Measurements from ENCODE around the gene PRELID1. TPM values are rescaled to one million over a fixed set of nuclear protein-coding genes. Genes with fewer than 3 reads are reported as not detected.
A peak's percentile ranks its signal among the peaks of the same experiment; 100 is the strongest.

Gene PRELID1
- total and polyA plus RNA-seq, 10 of the 15 experiments (the other 5 are each of a cell fraction or from before 2014, with no cell fraction given), result 30.9 to 584 (median 254) TPM

DNA sequence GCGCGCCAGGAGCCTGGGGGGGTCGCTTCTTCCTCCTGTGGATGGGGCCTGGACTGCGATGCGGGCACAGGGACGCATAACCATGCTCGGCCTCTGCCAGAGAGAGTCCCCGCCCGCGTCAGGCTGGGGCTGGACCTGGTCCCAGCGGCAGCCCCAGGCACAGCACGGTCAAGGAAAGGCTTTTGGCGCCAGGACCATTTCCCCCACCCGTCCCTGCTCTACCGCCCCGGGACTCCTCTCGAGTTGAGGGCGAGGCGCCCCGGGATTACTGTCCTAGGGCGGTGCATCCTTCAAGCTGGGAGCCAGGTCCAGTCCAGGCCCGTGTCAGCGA, 7.8 kb downstream of the PRELID1 start:
- RAD21 ChIA-PET (ENCODE audit: unreplicated experiment), result interaction anchor here (1.1 to 1.8 kb wide), 4 partner anchors 79 to 197 kb away, joined by 3 to 9 read pairs (median 4); no protein-coding TSS in a partner anchor
- H3K36me3 ChIP-seq (ENCODE audit: control insufficient read depth in 2 of 2, insufficient read depth in 2 of 2, low read length in 1 of 2), result peaks cover 3 to 6% of the 10 kb centered on the region in 2 experiments; a peak in 3 of 4 replicates
- in situ Hi-C loops (cut with MboI) (no loop called here), intact Hi-C loops (cut with micrococcal nuclease; ENCODE audit: unreplicated experiment) (loop anchor here (5.0 kb wide), 2 partner anchors 51 to 191 kb away; no protein-coding TSS in a partner anchor)
- H3K9ac ChIP-seq (ENCODE audit: control insufficient read depth, insufficient read depth, low read length), result peak overlapping the region; percentile 72
- no peak overlapping the region for H2AFZ ChIP-seq (ENCODE audit: control insufficient read depth, low read depth, low read length)
- FAIRE-seq, result no peak
- ATAC-seq, result peak; percentile 6
- POLR2A ChIA-PET, result interaction anchor here (1.0 to 2.3 kb wide), 3 partner anchors 47 to 197 kb away, joined by 3 to 7 read pairs (median 7); partner anchors contain the start of gene RGS14
- H3K27ac ChIP-seq (ENCODE audit: control insufficient read depth, insufficient read depth), result peak overlapping the region; percentile 92
- under 1% methylated on average over 19 of the region's 23 CpGs for WGBS (ENCODE audit: insufficient coverage, insufficient replicate concordance, low lambda C conversion rate, missing lambda C conversion rate)
- no peaks in the 10 kb centered on the region for H3K27me3 ChIP-seq (replicated peaks in 1 of 2; ENCODE audit: control insufficient read depth in 2 of 2, insufficient read depth in 2 of 2, low read length in 1 of 2)
- peak overlapping the region; percentile 86 for H3K4me3 ChIP-seq
- no peak for TF ChIP-seq BCLAF1 (IDR thresholded peaks at IDR 0.05)
- TF ChIP-seq HDGF (IDR thresholded peaks at IDR 0.05), result no peak
- TF ChIP-seq PAX8 (IDR thresholded peaks at IDR 0.05), result no peak
- TF ChIP-seq MXI1 (IDR thresholded peaks at IDR 0.05; ENCODE audit: low read depth, low read length), result no peak
- TF ChIP-seq TBL1XR1 (IDR thresholded peaks at IDR 0.05; ENCODE audit: low read depth, low read length), result no peak
- no peak for TF ChIP-seq ZNF622 (IDR thresholded peaks at IDR 0.05)
- TF ChIP-seq NR2C1 (IDR thresholded peaks at IDR 0.05), result no peak
- TF ChIP-seq NRF1 (conservative IDR thresholded peaks at IDR 0.05; ENCODE audit: low read depth, low read length), result no peak
- TF ChIP-seq, protein P1, sequence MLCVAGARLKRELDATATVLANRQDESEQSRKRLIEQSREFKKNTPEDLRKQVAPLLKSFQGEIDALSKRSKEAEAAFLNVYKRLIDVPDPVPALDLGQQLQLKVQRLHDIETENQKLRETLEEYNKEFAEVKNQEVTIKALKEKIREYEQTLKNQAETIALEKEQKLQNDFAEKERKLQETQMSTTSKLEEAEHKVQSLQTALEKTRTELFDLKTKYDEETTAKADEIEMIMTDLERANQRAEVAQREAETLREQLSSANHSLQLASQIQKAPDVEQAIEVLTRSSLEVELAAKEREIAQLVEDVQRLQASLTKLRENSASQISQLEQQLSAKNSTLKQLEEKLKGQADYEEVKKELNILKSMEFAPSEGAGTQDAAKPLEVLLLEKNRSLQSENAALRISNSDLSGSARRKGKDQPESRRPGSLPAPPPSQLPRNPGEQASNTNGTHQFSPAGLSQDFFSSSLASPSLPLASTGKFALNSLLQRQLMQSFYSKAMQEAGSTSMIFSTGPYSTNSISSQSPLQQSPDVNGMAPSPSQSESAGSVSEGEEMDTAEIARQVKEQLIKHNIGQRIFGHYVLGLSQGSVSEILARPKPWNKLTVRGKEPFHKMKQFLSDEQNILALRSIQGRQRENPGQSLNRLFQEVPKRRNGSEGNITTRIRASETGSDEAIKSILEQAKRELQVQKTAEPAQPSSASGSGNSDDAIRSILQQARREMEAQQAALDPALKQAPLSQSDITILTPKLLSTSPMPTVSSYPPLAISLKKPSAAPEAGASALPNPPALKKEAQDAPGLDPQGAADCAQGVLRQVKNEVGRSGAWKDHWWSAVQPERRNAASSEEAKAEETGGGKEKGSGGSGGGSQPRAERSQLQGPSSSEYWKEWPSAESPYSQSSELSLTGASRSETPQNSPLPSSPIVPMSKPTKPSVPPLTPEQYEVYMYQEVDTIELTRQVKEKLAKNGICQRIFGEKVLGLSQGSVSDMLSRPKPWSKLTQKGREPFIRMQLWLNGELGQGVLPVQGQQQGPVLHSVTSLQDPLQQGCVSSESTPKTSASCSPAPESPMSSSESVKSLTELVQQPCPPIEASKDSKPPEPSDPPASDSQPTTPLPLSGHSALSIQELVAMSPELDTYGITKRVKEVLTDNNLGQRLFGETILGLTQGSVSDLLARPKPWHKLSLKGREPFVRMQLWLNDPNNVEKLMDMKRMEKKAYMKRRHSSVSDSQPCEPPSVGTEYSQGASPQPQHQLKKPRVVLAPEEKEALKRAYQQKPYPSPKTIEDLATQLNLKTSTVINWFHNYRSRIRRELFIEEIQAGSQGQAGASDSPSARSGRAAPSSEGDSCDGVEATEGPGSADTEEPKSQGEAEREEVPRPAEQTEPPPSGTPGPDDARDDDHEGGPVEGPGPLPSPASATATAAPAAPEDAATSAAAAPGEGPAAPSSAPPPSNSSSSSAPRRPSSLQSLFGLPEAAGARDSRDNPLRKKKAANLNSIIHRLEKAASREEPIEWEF (IDR thresholded peaks at IDR 0.05; ENCODE audit: insufficient replicate concordance, low read depth, low read length), result no peak
- no peak for TF ChIP-seq SUZ12 (IDR thresholded peaks at IDR 0.05; ENCODE audit: unreplicated experiment)
- H3K4me1 ChIP-seq (ENCODE audit: control insufficient read depth, insufficient read depth, low read length), result peaks cover 17% of the 10 kb centered on the region
- H3K9me3 ChIP-seq (replicated peaks; ENCODE audit: control insufficient read depth, insufficient read depth, low read length), result no peaks in the 10 kb centered on the region
- no TSS peak for BruUV-seq (replicated peaks)
- DNase-seq (ENCODE audit: low read depth, low spot score), result no peak
- H4K20me1 ChIP-seq (ENCODE audit: control insufficient read depth, insufficient read depth), result no peaks in the 10 kb centered on the region
- peaks cover 5% of the 10 kb centered on the region for H3K79me2 ChIP-seq (ENCODE audit: control insufficient read depth, insufficient read depth, low read length)
- SMC1A ChIA-PET (ENCODE audit: uncharacterized antibody, unreplicated experiment), result interaction anchor here (1.3 to 4.9 kb wide), 5 partner anchors 10 to 184 kb away, joined by 3 to 26 read pairs (median 7); no protein-coding TSS in a partner anchor
- CTCF ChIA-PET, result interaction anchor here (1.3 to 3.5 kb wide), 15 partner anchors 13 to 315 kb away, joined by 3 to 56 read pairs (median 11); no protein-coding TSS in a partner anchor
- H3K4me2 ChIP-seq (ENCODE audit: control insufficient read depth, insufficient read depth), result peak overlapping the region; percentile 83
